ENCODE measurements around the gene PRKCH.

DNA sequence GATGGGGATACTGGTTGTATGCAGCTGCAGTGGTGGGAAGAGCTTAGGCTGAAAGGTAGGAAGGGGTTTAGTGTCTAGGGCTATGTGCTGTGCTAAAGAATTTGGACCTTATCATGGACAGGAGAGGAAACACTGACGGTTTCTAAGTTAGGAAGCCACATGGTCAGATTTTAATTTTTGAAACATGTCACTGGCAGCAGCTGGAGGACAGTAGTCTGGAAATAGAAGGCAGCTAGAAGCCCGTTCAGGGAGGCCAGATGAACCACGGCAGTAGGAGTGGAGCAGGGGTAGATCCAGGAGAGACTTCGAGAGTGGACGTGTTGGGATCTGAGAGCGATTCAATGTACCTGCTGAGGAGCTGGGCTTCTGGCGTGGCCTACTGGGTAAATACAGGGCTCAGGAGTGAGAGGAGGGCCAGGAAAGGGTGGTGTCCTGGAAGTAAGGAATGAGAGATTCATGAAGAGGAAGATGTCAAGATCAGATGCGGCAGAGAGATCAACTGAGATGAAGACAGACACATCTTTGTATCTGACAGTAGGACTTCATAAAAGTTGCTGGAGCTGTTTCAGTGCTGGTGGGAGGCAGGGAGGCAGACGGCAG is 64.9 kb downstream of the PRKCH start:
- TF ChIP-seq ZFP3 (CRISPR knock-in tag; IDR thresholded peaks at IDR 0.05) (no peak), OSR1 (CRISPR knock-in tag; IDR thresholded peaks at IDR 0.05) (no peak), ISL1 (CRISPR knock-in tag; IDR thresholded peaks at IDR 0.05) (no peak), ZFP30 (CRISPR knock-in tag; IDR thresholded peaks at IDR 0.05) (no peak), POU6F1 (CRISPR knock-in tag; IDR thresholded peaks at IDR 0.05; ENCODE audit: borderline replicate concordance, low read depth) (no peak), RARB (CRISPR knock-in tag; IDR thresholded peaks at IDR 0.05) (no peak), CREB5 (CRISPR knock-in tag; IDR thresholded peaks at IDR 0.05; ENCODE audit: low read depth) (no peak), CSDC2 (CRISPR knock-in tag; IDR thresholded peaks at IDR 0.05) (no peak), BACH2 (CRISPR knock-in tag; IDR thresholded peaks at IDR 0.05; ENCODE audit: borderline replicate concordance) (no peak)
- TF ChIP-seq, protein P1, sequence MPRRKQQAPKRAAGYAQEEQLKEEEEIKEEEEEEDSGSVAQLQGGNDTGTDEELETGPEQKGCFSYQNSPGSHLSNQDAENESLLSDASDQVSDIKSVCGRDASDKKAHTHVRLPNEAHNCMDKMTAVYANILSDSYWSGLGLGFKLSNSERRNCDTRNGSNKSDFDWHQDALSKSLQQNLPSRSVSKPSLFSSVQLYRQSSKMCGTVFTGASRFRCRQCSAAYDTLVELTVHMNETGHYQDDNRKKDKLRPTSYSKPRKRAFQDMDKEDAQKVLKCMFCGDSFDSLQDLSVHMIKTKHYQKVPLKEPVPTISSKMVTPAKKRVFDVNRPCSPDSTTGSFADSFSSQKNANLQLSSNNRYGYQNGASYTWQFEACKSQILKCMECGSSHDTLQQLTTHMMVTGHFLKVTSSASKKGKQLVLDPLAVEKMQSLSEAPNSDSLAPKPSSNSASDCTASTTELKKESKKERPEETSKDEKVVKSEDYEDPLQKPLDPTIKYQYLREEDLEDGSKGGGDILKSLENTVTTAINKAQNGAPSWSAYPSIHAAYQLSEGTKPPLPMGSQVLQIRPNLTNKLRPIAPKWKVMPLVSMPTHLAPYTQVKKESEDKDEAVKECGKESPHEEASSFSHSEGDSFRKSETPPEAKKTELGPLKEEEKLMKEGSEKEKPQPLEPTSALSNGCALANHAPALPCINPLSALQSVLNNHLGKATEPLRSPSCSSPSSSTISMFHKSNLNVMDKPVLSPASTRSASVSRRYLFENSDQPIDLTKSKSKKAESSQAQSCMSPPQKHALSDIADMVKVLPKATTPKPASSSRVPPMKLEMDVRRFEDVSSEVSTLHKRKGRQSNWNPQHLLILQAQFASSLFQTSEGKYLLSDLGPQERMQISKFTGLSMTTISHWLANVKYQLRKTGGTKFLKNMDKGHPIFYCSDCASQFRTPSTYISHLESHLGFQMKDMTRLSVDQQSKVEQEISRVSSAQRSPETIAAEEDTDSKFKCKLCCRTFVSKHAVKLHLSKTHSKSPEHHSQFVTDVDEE (CRISPR knock-in tag; IDR thresholded peaks at IDR 0.05), result no peak
- TF ChIP-seq, protein P2, sequence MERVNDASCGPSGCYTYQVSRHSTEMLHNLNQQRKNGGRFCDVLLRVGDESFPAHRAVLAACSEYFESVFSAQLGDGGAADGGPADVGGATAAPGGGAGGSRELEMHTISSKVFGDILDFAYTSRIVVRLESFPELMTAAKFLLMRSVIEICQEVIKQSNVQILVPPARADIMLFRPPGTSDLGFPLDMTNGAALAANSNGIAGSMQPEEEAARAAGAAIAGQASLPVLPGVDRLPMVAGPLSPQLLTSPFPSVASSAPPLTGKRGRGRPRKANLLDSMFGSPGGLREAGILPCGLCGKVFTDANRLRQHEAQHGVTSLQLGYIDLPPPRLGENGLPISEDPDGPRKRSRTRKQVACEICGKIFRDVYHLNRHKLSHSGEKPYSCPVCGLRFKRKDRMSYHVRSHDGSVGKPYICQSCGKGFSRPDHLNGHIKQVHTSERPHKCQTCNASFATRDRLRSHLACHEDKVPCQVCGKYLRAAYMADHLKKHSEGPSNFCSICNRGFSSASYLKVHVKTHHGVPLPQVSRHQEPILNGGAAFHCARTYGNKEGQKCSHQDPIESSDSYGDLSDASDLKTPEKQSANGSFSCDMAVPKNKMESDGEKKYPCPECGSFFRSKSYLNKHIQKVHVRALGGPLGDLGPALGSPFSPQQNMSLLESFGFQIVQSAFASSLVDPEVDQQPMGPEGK (CRISPR knock-in tag; IDR thresholded peaks at IDR 0.05; ENCODE audit: borderline replicate concordance), result no peak

All from SK-N-SH treated with all-trans-retinoic acid at 6 μM for 48 hours (cell line).